ENCODE results near the gene AMTN. TPM values are rescaled to one million over a fixed set of nuclear protein-coding genes. Genes with fewer than 3 reads are reported as not detected.
"Not testable (repeated sequence)": the region's sequence is repeated elsewhere in the genome, so short reads cannot be mapped to it uniquely, and the experiment has no call there.

Gene AMTN, protein sequence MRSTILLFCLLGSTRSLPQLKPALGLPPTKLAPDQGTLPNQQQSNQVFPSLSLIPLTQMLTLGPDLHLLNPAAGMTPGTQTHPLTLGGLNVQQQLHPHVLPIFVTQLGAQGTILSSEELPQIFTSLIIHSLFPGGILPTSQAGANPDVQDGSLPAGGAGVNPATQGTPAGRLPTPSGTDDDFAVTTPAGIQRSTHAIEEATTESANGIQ
- total RNA-seq: not detected

DNA sequence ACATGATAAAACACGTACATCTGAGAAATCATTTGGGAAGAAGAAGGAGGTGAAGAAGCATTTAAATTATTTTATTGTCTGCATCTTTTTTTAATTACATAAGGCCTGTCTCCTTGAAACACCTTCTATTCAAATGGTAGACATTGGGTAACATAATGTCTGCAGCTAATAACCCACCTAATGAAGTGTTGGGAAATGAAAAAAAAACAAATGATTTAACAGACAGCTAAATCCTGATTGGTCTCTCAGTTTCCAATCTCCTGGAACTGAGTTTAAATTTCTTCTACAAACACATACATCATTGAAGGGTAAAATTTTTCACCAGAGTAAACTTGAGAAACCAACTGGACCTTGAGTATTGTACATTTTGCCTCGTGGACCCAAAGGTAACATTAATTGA lies at the start of gene AMTN:
Gene AMTN (plus strand): TSS at position 301 of the 400 bp plus-strand sequence. CDS start 209 bp downstream, outside the sequence.
- H3K4me1 ChIP-seq: no peaks in the 10 kb centered on the region
- H3K9me3 ChIP-seq: no peaks in the 10 kb centered on the region
- no peak within 1 kb of the TSS for H3K27ac ChIP-seq
- TF ChIP-seq POLR2AphosphoS5 (IDR thresholded peaks at IDR 0.05; ENCODE audit: insufficient read depth in 1 of 2, low read depth in 1 of 2) (no peak), POLR2A (IDR thresholded peaks at IDR 0.05) (no peak)
- TF ChIP-seq, protein P1, sequence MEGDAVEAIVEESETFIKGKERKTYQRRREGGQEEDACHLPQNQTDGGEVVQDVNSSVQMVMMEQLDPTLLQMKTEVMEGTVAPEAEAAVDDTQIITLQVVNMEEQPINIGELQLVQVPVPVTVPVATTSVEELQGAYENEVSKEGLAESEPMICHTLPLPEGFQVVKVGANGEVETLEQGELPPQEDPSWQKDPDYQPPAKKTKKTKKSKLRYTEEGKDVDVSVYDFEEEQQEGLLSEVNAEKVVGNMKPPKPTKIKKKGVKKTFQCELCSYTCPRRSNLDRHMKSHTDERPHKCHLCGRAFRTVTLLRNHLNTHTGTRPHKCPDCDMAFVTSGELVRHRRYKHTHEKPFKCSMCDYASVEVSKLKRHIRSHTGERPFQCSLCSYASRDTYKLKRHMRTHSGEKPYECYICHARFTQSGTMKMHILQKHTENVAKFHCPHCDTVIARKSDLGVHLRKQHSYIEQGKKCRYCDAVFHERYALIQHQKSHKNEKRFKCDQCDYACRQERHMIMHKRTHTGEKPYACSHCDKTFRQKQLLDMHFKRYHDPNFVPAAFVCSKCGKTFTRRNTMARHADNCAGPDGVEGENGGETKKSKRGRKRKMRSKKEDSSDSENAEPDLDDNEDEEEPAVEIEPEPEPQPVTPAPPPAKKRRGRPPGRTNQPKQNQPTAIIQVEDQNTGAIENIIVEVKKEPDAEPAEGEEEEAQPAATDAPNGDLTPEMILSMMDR (IDR thresholded peaks at IDR 0.05): no peak
- H3K27me3 ChIP-seq: no peaks in the 10 kb centered on the region
- no peak within 1 kb of the TSS for H3K4me3 ChIP-seq
- H3K36me3 ChIP-seq: no peaks in the 10 kb centered on the region
- intact Hi-C loops (cut with DNase I): no loop called here
- no peak for DNase-seq (ENCODE audit: extremely low spot score in 2 of 2)

DNA sequence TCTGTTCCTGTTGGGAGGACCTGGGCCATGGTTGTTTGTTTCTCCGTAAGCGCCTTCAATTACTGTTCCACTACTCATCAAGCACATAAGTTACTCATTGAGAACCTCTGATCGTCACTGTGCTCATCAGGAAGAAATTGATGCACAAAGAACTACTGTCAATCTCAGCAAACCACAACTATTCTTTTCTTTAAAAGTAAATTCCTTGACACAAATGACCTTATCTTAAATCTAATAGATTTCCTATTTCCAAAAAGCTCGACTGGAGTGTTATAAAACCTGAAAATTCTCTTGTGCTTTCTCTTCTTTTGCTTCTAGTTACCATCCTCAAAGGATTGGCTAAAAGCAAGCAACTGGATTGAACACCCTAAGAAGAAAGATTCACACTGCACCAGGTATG lies 46.5 kb upstream of the AMTN start, which contains the start of gene MUC7:
Gene MUC7 (plus strand): TSS at position 301 of the 400 bp plus-strand sequence. CDS start 1,825 bp downstream, outside the sequence.
- Histone ChIP-seq H3K27me3 (no peaks in the 10 kb centered on the region), H3K27ac (no peak within 1 kb of the TSS), H3K9me3 (no peaks in the 10 kb centered on the region), H3K4me3 (no peak within 1 kb of the TSS), H3K36me3 (no peaks in the 10 kb centered on the region), H3K4me1 (no peaks in the 10 kb centered on the region)
- TF ChIP-seq POLR2A (IDR thresholded peaks at IDR 0.05): no peak
- TF ChIP-seq, protein P1 (IDR thresholded peaks at IDR 0.05): no peak
- TF ChIP-seq POLR2AphosphoS5 (IDR thresholded peaks at IDR 0.05; ENCODE audit: insufficient read depth in 1 of 2, low read depth in 1 of 2): no peak
- no peak for DNase-seq (ENCODE audit: extremely low spot score in 2 of 2)
- intact Hi-C loops (cut with DNase I): no loop called here

DNA sequence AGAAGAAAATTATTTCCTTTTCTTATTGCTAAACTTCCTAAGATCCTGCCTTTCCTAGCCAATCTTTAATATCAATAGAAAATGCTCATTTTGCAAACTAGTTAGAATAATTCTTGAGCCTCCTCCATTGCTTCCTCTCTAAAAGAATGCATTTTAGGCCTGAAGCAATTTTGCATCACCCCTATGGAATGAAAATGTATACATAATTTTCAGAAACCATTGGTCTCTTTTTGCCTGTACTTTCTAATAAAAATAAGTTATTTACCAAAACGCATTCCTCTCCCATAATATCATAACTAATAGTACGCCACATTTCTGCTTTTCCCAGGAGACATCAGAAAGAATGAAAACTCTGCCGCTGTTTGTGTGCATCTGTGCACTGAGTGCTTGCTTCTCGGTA lies 44.7 kb upstream of the AMTN start:
- no peaks in the 10 kb centered on the region for H3K36me3 ChIP-seq
- H3K27me3 ChIP-seq: no peaks in the 10 kb centered on the region
- no peaks in the 10 kb centered on the region for H3K9me3 ChIP-seq
- no peak for DNase-seq (ENCODE audit: extremely low spot score in 2 of 2)
- no peak for TF ChIP-seq POLR2A (IDR thresholded peaks at IDR 0.05)
- TF ChIP-seq, protein P1 (IDR thresholded peaks at IDR 0.05): no peak
- TF ChIP-seq POLR2AphosphoS5 (IDR thresholded peaks at IDR 0.05; ENCODE audit: insufficient read depth in 1 of 2, low read depth in 1 of 2): no peak
- intact Hi-C loops (cut with DNase I): no loop called here
- H3K4me3 ChIP-seq: no peak overlapping the region
- no peaks in the 10 kb centered on the region for H3K4me1 ChIP-seq
- no peak overlapping the region for H3K27ac ChIP-seq

DNA sequence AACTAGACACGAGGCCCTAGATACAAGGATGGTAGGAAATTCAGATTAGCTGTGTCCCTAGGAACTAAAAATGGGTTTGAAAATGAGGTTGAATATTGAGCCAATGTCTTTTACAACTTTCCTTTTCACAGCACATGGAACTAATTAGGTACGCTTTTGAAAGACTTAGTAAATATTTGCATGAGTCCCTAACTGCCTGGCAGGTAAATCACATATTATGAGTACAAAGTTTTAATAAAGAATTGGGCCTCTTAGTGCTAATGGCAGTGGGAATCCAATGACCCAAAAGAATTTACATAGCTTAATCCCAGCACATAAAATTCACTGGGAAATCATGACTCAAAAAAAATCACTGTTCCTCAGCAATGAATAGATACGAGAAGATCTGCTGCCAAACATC lies 29.6 kb upstream of the AMTN start:
- intact Hi-C loops (cut with DNase I): no loop called here
- no peak overlapping the region for H3K27ac ChIP-seq
- no peak for DNase-seq (ENCODE audit: extremely low spot score in 2 of 2)
- H3K9me3 ChIP-seq: no peaks in the 10 kb centered on the region
- no peak overlapping the region for H3K4me3 ChIP-seq
- H3K27me3 ChIP-seq: no peaks in the 10 kb centered on the region
- H3K4me1 ChIP-seq: no peaks in the 10 kb centered on the region
- H3K36me3 ChIP-seq: no peaks in the 10 kb centered on the region
- TF ChIP-seq POLR2AphosphoS5 (IDR thresholded peaks at IDR 0.05; ENCODE audit: insufficient read depth in 1 of 2, low read depth in 1 of 2) (no peak), POLR2A (IDR thresholded peaks at IDR 0.05) (no peak)
- TF ChIP-seq, protein P1 (IDR thresholded peaks at IDR 0.05): no peak

DNA sequence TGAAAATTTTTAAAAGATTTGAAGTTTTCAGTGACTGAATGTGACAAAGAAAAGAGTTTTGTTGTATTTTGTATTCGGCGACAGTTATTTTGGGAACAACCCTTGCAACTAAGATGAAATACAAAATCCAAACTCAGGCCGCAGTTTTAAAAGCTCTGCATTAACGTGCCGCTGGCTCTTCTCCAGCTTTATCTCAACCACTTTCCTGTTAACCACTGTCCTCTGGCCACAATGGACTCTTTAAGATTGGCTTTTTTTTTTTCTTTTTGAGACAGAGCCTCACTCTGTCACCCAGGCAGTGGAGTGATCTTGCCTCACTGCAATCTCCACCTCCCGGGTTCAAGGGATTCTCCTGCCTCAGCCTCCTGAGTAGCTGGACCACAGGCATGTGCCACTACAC lies 22.1 kb upstream of the AMTN start:
- no peak for TF ChIP-seq POLR2AphosphoS5 (IDR thresholded peaks at IDR 0.05; ENCODE audit: insufficient read depth in 1 of 2, low read depth in 1 of 2)
- TF ChIP-seq, protein P1 (IDR thresholded peaks at IDR 0.05): no peak
- TF ChIP-seq POLR2A (IDR thresholded peaks at IDR 0.05): no peak
- H3K27me3 ChIP-seq: no peaks in the 10 kb centered on the region
- H3K9me3 ChIP-seq: no peaks in the 10 kb centered on the region
- DNase-seq (ENCODE audit: extremely low spot score in 2 of 2): no peak
- H3K4me1 ChIP-seq: no peaks in the 10 kb centered on the region
- no peaks in the 10 kb centered on the region for H3K36me3 ChIP-seq
- no peak overlapping the region for H3K4me3 ChIP-seq
- H3K27ac ChIP-seq: no peak overlapping the region
- intact Hi-C loops (cut with DNase I): no loop called here

DNA sequence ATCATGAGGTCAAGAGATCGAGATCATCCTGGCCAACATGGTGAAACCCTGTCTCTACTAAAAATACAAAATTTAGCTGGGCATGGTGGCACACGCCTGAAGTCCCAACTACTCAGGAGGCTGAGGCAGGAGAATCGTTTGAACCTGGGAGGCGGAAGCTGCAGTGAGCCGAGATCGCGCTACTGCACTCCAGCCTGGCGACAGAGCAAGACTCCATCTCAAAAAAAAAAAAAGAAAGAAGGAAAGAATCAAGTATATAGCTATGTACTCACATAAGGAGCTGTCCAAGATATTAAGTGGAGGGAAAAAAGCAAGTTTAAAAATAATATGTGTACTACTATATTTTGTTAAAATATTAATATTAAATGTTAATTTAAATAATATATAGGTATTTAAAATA lies 16.5 kb upstream of the AMTN start:
- H3K4me3 ChIP-seq; H3K4me1 ChIP-seq; H3K27ac ChIP-seq; H3K27me3 ChIP-seq; intact Hi-C loops (cut with DNase I); H3K9me3 ChIP-seq; H3K36me3 ChIP-seq; DNase-seq (ENCODE audit: extremely low spot score in 2 of 2): not testable (repeated sequence)
